Adrenal gland (tissue), 12 donors: ENCODE data around the gene VPS33A. TPM values are rescaled to one million over a fixed set of nuclear protein-coding genes. Genes with fewer than 3 reads are reported as not detected.

Source experiments
- DNase-seq, 7 donors: peaks; one replicate each; pipeline ENCODE4 v3.0.0-alpha.2; 2019 to 2020
- H3K27ac ChIP-seq, 5 donors: fragments of 200-600 bp; sonication (generic) in 4 of 5; 1 replicate in 3 of 5; 2 replicates in 2 of 5; pipeline versions ENCODE4 v1.5.1 to v1.8.0; 2016 to 2020; ENCODE audit warnings: mild to moderate bottlenecking in 1 of 5
- H3K27me3 ChIP-seq: fragments of 200-600 bp; 2 replicates; pipeline ENCODE4 v1.8.0; 2021
- H3K36me3 ChIP-seq, 2 donors: fragments of 200-600 bp; replicated peaks in 1 of 2; 1 replicate in 1 of 2; 2 replicates in 1 of 2; pipeline versions ENCODE4 v1.5.1 to v1.8.0; 2018 to 2022
- H3K4me1 ChIP-seq, 2 donors: fragments of 200-600 bp; replicated peaks in 1 of 2; 1 replicate in 1 of 2; 2 replicates in 1 of 2; pipeline versions ENCODE4 v1.5.1 to v1.8.0; 2018 to 2021
- H3K4me3 ChIP-seq, 4 donors: fragments of 200-600 bp; sonication (generic) in 3 of 4; one replicate each; pipeline ENCODE4 v1.5.1; 2016 to 2018
- H3K9me3 ChIP-seq, 3 donors: fragments of 200-600 bp; sonication (generic) in 1 of 3; replicated peaks in 1 of 3; 1 replicate in 2 of 3; 2 replicates in 1 of 3; pipeline versions ENCODE4 v1.5.1 to v1.8.0; 2016 to 2021
- CTCF ChIP-seq, 6 experiments: fragments of 450-650 bp in 4 of 6; fragments of 200-600 bp in 2 of 6; sonication (generic) in 1 of 6; IDR thresholded peaks; 1 replicate in 5 of 6; 2 replicates in 1 of 6; pipeline versions ENCODE4 v1.5.1 to v1.8.0; 2016 to 2021; ENCODE audit warnings: antibody characterized with exemption in 6 of 6, mild to moderate bottlenecking in 2 of 6, moderate library complexity in 1 of 6
- POLR2A ChIP-seq, 2 donors: fragments of 450-650 bp; IDR thresholded peaks; one replicate each; pipeline ENCODE4 v1.6.1; 2017; ENCODE audit warnings: antibody characterized with exemption in 2 of 2, mild to moderate bottlenecking in 2 of 2, moderate library complexity in 1 of 2
- WGBS, 4 donors: extraction: QIAGEN DNeasy Blood & Tissue Kit in 2 of 4; methylation state at CpG; one replicate each; pipeline versions ENCODE4 v1.1.5 to v1.1.7; 2013 to 2017; 5-methylcytosine and 5-hydroxymethylcytosine counted together
- intact Hi-C, 2 donors: fragments of 100-400 bp; cut with DNase I; formaldehyde crosslinking; loops; one replicate each; pipeline versions ENCODE4 v1.14.1 to v1.15.0; 2022 to 2023
- polyA plus RNA-seq, 3 donors: library from polyadenylated mRNA; stranded (reverse); fragments of 200-250 nt in 2 of 3; fragments of 350-450 nt in 1 of 3; fragmentation: Illumina TruSeq in 1 of 3; extraction: RNeasy Lipid Tissue Mini Kit (QIAGEN cat#74804) in 1 of 3; gene quantifications; one replicate each; pipeline ENCODE4 v1.2.3, GENCODE V29; 2013 to 2014
- total RNA-seq, 9 donors: library from RNA; depleted of rRNA in 4 of 9; stranded (reverse); fragments of >200 nt in 4 of 9; fragments of 120-200 nt in 1 of 9; fragmentation: NEBNext Ultra II Directional in 1 of 9; extraction: Animal tissue kit (Norgen Biotek cat#: 25700) in 1 of 9; gene quantifications; one replicate each; pipeline versions ENCODE4 v1.1.0 to v1.2.4, GENCODE V29; 2013 to 2023
- donor health status: healthy with polysubstance abuse.
- donor health status: Bipolar disorder and iron deficiency.
- donor health status: DM: yes; HTN: yes; CAD: no.
- donor health status: DM: no; HTN: no; CAD: no.
- donor health status: DM: no; HTN: no; CAD: no.
- donor health status: DM: yes; HTN: yes; CAD: no.

The VPS33A gene
- total and polyA plus RNA-seq, 12 donors = 9.7 to 35.3 (median 22.2) TPM

GRCh38 chr12:122202017-122202416 lies 64.3 kb downstream of the VPS33A start:
- peaks cover 8% of the 10 kb centered on the region in 2 donors for H3K4me1 ChIP-seq
- intact Hi-C loops = no loop called here
- H3K9me3 ChIP-seq = no peaks in the 10 kb centered on the region
- WGBS, 4 donors = 84 to 93% (median 90%) methylated on average over 6 of the region's 6 CpGs
- no peak overlapping the region for H3K27ac ChIP-seq
- DNase-seq = no peak
- H3K36me3 ChIP-seq = peaks cover 0 to 3% of the 10 kb centered on the region in 2 donors
- TF ChIP-seq POLR2A (IDR thresholded peaks at IDR 0.05) (no peak), CTCF (IDR thresholded peaks at IDR 0.05) (no peak)
- no peak overlapping the region for H3K4me3 ChIP-seq
- peaks cover 29% of the 10 kb centered on the region for H3K27me3 ChIP-seq

- DNase-seq = no peak
- peaks cover 8% of the 10 kb centered on the region in 2 donors for H3K4me1 ChIP-seq
- H3K27me3 ChIP-seq = peaks cover 29% of the 10 kb centered on the region
- 82 to 87% (median 87%) methylated on average over 5 of the region's 5 CpGs for WGBS, 4 donors
- TF ChIP-seq CTCF (IDR thresholded peaks at IDR 0.05) = no peak
- TF ChIP-seq POLR2A (IDR thresholded peaks at IDR 0.05) = no peak
- no peaks in the 10 kb centered on the region for H3K9me3 ChIP-seq
- no peaks in the 10 kb centered on the region for H3K36me3 ChIP-seq
- intact Hi-C loops = no loop called here
- no peak overlapping the region for H3K4me3 ChIP-seq
- H3K27ac ChIP-seq = no peak overlapping the region
Measured at GRCh38 chr12:122201381-122201780, 64.9 kb downstream of the VPS33A start.

- 69 to 81% (median 77%) methylated on average over 12 to 24 of the region's 24 CpGs for WGBS, 4 donors
- H3K27me3 ChIP-seq = peaks cover 29% of the 10 kb centered on the region
- no peak for DNase-seq
- H3K4me1 ChIP-seq = peaks cover 6 to 8% of the 10 kb centered on the region in 2 donors
- H3K9me3 ChIP-seq = no peaks in the 10 kb centered on the region
- no peak overlapping the region for H3K4me3 ChIP-seq
- intact Hi-C loops = no loop called here
- H3K36me3 ChIP-seq = no peaks in the 10 kb centered on the region
- no peak for TF ChIP-seq POLR2A (IDR thresholded peaks at IDR 0.05)
- no peak for TF ChIP-seq CTCF (IDR thresholded peaks at IDR 0.05)
- no peak overlapping the region for H3K27ac ChIP-seq
Measured at GRCh38 chr12:122200541-122201175, 65.6 kb downstream of the VPS33A start.

- 82 to 85% (median 85%) methylated on average over 27 to 29 of the region's 29 CpGs for WGBS, 4 donors
- Histone ChIP-seq H3K4me3 (no peak overlapping the region), H3K9me3 (no peaks in the 10 kb centered on the region), H3K27me3 (peaks cover 29% of the 10 kb centered on the region), H3K36me3 (no peaks in the 10 kb centered on the region), H3K4me1 (peaks cover 0 to 8% of the 10 kb centered on the region in 2 donors), H3K27ac (no peak overlapping the region)
- DNase-seq = no peak
- intact Hi-C loops = no loop called here
- TF ChIP-seq CTCF (IDR thresholded peaks at IDR 0.05) = no peak
- TF ChIP-seq POLR2A (IDR thresholded peaks at IDR 0.05) = no peak
Measured at GRCh38 chr12:122199484-122200355, 66.6 kb downstream of the VPS33A start.
